Skeletal muscle satellite cell (primary cell): ENCODE data around the gene BRPF3. TPM values are rescaled to one million over a fixed set of nuclear protein-coding genes. Genes with fewer than 3 reads are reported as not detected.
A peak's percentile ranks its signal among the peaks of the same experiment; 100 is the strongest.

ENCODE experiments used
- H3K27me3 ChIP-seq: 2 replicates; pipeline ENCODE4 v1.7.0; 2013; ENCODE audit warnings: low read length; ENCODE audit not compliant: control insufficient read depth, insufficient read depth
- H3K36me3 ChIP-seq: 2 replicates; pipeline ENCODE4 v1.7.0; 2013; ENCODE audit warnings: mild to moderate bottlenecking, control low read depth, low read length; ENCODE audit not compliant: insufficient read depth
- H3K4me1 ChIP-seq: 2 replicates; pipeline ENCODE4 v1.7.0; 2013; ENCODE audit warnings: low read length; ENCODE audit not compliant: control insufficient read depth, insufficient read depth
- H3K4me2 ChIP-seq: 2 replicates; pipeline ENCODE4 v1.7.0; 2013; ENCODE audit warnings: mild to moderate bottlenecking, low read length
- H3K4me3 ChIP-seq: 2 replicates; pipeline ENCODE4 v1.7.0; 2013; ENCODE audit warnings: low read length
- H3K9ac ChIP-seq: 2 replicates; pipeline ENCODE4 v1.7.0; 2013; ENCODE audit warnings: mild to moderate bottlenecking, low read depth, low read length, moderate library complexity
- H3K9me3 ChIP-seq: replicated peaks from 2 replicates; pipeline ENCODE4 v1.7.0; 2013; ENCODE audit warnings: mild to moderate bottlenecking, control low read depth, low read length
- total RNA-seq: library from RNA; depleted of rRNA; stranded (reverse); fragments of >200 nt; gene quantifications from 2 replicates; pipeline ENCODE4 v1.2.3, GENCODE V29; 2012; rRNA removed

Gene BRPF3
- total RNA-seq: 9.9 and 12.5 TPM in 2 replicates

GRCh38 chr6:36196113-36196879, at the start of gene BRPF3:
TSS of gene BRPF3 (plus strand) at chr6:36196744. CDS start at chr6:36200323, 3,579 bp downstream.
- peaks cover 12% of the 10 kb centered on the region for H3K4me1 ChIP-seq
- H3K9me3 ChIP-seq: no peaks in the 10 kb centered on the region
- H3K9ac ChIP-seq: peak within 1 kb of the TSS; percentile 81
- H3K4me2 ChIP-seq: peak within 1 kb of the TSS; percentile 99
- H3K36me3 ChIP-seq: peaks cover 16% of the 10 kb centered on the region
- no peaks in the 10 kb centered on the region for H3K27me3 ChIP-seq
- peak within 1 kb of the TSS; percentile 98 for H3K4me3 ChIP-seq

GRCh38 chr6:36147294-36147693, 49.2 kb upstream of the BRPF3 start:
- Histone ChIP-seq H3K4me1 (no peaks in the 10 kb centered on the region), H3K9ac (no peak overlapping the region), H3K9me3 (no peaks in the 10 kb centered on the region), H3K4me3 (no peak overlapping the region), H3K27me3 (peaks cover 6% of the 10 kb centered on the region), H3K4me2 (no peak overlapping the region), H3K36me3 (no peaks in the 10 kb centered on the region)

DNA sequence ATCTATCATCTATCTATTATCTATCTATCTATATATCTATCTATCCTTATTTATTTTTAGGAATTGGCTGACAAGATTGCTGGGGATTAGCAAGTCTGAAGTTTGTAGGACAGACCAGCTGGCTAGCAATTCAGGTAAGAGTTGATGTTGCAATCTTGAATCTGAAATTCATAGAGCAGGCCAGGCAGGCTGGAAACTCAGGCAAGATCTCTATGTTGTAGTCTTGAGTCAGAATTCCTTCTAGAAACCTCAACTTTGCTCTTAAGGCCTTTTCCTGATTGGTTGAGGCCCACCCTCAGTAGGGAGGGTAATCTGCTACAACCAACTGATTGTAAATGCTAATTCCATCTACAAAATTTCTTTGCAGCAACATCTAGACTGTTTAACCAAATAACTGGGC, 47.1 kb upstream of the BRPF3 start:
- H3K9me3 ChIP-seq: no peaks in the 10 kb centered on the region
- H3K4me1 ChIP-seq: no peaks in the 10 kb centered on the region

GRCh38 chr6:36150283-36150682, 46.3 kb upstream of the BRPF3 start:
- H3K27me3 ChIP-seq: peaks cover 6% of the 10 kb centered on the region
- H3K9me3 ChIP-seq: no peaks in the 10 kb centered on the region
- H3K4me3 ChIP-seq: no peak overlapping the region
- H3K9ac ChIP-seq: no peak overlapping the region
- no peaks in the 10 kb centered on the region for H3K36me3 ChIP-seq
- H3K4me2 ChIP-seq: no peak overlapping the region
- no peaks in the 10 kb centered on the region for H3K4me1 ChIP-seq

More for the DNA sequence above, 47.1 kb upstream of the BRPF3 start:
- H3K4me2 ChIP-seq: no peak overlapping the region
- H3K36me3 ChIP-seq: no peaks in the 10 kb centered on the region
- no peak overlapping the region for H3K4me3 ChIP-seq
- H3K9ac ChIP-seq: no peak overlapping the region
- H3K27me3 ChIP-seq: peaks cover 6% of the 10 kb centered on the region

GRCh38 chr6:36154286-36154685, 42.3 kb upstream of the BRPF3 start:
- Histone ChIP-seq H3K9ac (no peak overlapping the region), H3K4me1 (no peaks in the 10 kb centered on the region), H3K9me3 (no peaks in the 10 kb centered on the region), H3K4me3 (no peak overlapping the region), H3K27me3 (no peaks in the 10 kb centered on the region), H3K4me2 (no peak overlapping the region), H3K36me3 (no peaks in the 10 kb centered on the region)

DNA sequence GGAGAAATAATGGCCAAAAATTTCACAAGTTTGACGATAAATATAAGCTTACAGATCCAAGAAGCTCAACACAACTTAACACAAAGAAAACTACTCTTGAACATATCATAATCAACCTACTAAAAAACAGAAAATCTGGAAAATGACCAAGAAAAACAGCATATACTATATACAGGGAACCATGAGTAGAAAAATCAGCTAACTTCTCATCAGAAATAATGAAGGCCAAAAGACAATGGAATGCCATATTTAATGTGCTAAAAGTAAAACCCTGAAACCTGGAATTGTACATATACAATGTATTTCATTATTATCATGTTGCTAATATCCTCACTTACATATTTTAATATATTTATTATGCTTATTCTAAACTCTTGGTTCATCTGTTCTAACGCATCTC, 40.9 kb upstream of the BRPF3 start:
- no peaks in the 10 kb centered on the region for H3K9me3 ChIP-seq
- H3K4me2 ChIP-seq: no peak overlapping the region
- no peak overlapping the region for H3K9ac ChIP-seq
- H3K36me3 ChIP-seq: no peaks in the 10 kb centered on the region
- H3K27me3 ChIP-seq: no peaks in the 10 kb centered on the region
- no peaks in the 10 kb centered on the region for H3K4me1 ChIP-seq
- no peak overlapping the region for H3K4me3 ChIP-seq

DNA sequence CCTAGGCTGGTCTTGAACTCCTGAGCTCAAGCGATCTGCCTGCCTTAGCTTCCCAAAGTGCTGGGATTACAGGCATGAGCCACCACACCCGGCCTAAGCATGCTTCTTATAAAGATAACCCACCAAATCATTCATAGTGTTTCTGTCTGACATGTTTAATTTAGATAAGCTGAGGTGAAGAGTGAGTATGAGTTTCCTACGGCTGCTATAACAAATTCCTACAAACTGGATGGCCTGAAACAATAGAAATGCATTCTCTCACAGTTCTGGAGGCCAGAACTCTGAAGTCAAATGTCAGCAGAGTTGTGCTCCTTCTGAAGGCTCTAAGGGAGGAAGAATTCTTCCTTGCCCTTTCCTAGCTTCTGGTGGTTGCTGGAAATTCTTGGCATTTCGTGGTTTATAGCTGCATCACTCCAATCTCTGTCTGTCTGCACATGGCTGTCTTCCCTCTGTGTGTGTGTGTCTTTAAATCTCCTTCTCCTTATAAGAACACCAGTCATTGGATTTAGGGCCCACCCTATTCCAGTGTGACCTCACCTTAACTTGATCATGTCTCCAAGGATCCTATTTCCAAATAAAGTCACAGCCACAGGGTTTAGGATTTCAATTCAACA, 36.3 kb upstream of the BRPF3 start:
- H3K36me3 ChIP-seq: no peaks in the 10 kb centered on the region
- peaks cover 9% of the 10 kb centered on the region for H3K27me3 ChIP-seq
- H3K4me3 ChIP-seq: no peak overlapping the region
- H3K4me1 ChIP-seq: no peaks in the 10 kb centered on the region
- no peak overlapping the region for H3K4me2 ChIP-seq
- H3K9ac ChIP-seq: no peak overlapping the region
- no peaks in the 10 kb centered on the region for H3K9me3 ChIP-seq

GRCh38 chr6:36169023-36170007, 27.2 kb upstream of the BRPF3 start:
- Histone ChIP-seq H3K4me2 (no peak overlapping the region), H3K36me3 (no peaks in the 10 kb centered on the region), H3K4me3 (no peak overlapping the region), H3K4me1 (no peaks in the 10 kb centered on the region), H3K9ac (no peak overlapping the region), H3K9me3 (no peaks in the 10 kb centered on the region), H3K27me3 (peaks cover 7% of the 10 kb centered on the region)

DNA sequence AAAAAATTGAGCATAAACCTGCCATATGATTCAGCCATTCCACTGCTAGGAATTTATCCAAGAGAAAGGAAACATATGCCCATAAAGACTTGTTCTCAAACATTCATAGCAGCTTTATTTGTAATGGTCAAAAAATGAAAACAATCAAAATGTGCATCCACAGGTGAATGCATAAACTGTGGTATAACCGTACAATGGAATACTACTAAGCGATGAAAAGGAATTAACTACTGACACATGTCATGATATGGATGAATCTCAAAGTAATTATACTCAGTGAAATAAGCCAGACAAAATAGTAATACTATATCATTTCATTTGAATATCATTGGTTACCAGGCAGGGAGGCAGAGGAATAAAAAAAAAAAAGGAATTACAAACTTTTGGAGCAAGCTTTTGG, 25.8 kb upstream of the BRPF3 start:
- Histone ChIP-seq H3K4me1 (no peaks in the 10 kb centered on the region), H3K36me3 (no peaks in the 10 kb centered on the region), H3K4me3 (no peak overlapping the region), H3K4me2 (no peak overlapping the region), H3K9ac (no peak overlapping the region), H3K9me3 (no peaks in the 10 kb centered on the region), H3K27me3 (no peaks in the 10 kb centered on the region)

DNA sequence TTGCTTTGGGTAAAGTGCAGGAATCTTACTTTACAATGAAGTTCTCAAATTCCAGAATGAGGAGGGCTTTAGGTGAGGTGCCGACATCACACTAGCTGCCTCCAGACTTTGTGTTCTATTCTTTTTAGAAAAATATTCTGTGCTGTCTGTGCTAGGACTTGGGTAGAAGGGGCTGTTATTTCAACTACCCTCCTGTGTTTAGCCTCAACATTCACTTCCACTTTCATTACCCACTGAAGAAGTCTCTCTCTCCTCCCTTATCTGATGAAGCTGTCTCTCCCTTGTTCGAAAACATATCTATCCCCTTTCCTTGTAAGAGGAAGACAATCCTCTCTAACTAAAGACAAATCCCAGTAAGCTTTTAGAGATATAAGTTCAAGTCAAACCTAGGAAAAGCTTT, 25.0 kb upstream of the BRPF3 start:
- no peaks in the 10 kb centered on the region for H3K9me3 ChIP-seq

GRCh38 chr6:36177166-36177565, 19.4 kb upstream of the BRPF3 start:
- H3K4me1 ChIP-seq: no peaks in the 10 kb centered on the region
- no peak overlapping the region for H3K4me3 ChIP-seq
- H3K4me2 ChIP-seq: no peak overlapping the region
- H3K9ac ChIP-seq: no peak overlapping the region
- H3K27me3 ChIP-seq: peaks cover 9% of the 10 kb centered on the region
- H3K36me3 ChIP-seq: no peaks in the 10 kb centered on the region
- H3K9me3 ChIP-seq: no peaks in the 10 kb centered on the region

More for the DNA sequence above, 25.0 kb upstream of the BRPF3 start:
- no peak overlapping the region for H3K9ac ChIP-seq
- no peak overlapping the region for H3K4me2 ChIP-seq
- H3K27me3 ChIP-seq: no peaks in the 10 kb centered on the region
- H3K4me1 ChIP-seq: no peaks in the 10 kb centered on the region
- no peaks in the 10 kb centered on the region for H3K36me3 ChIP-seq
- H3K4me3 ChIP-seq: no peak overlapping the region
